HCT116 (cell line): ENCODE measurements around the gene CYP46A1. TPM values are rescaled to one million over a fixed set of nuclear protein-coding genes. Genes with fewer than 3 reads are reported as not detected.

Experiments used
- ATAC-seq: fragments of 200-7000 bp; cut with Tn5 transposase; 2 replicates; pipeline ENCODE4 v1.9.1; 2020; ENCODE audit warnings: mild to moderate bottlenecking, moderate library complexity
- BruUV-seq: library from RNA; stranded (reverse); fragments of 400-500 nt; replicated peaks from 2 replicates; lab custom pipeline; 2021; lab: Mats Ljungman, UMichigan
- CTCF ChIA-PET: fragments of 300-600 bp; sonication (Branson Sonifier 250); formaldehyde crosslinking; loops from one replicate; lab custom pipeline; 2021; ENCODE audit warnings: antibody characterized with exemption; lab: Charles Lee
- POLR2A ChIA-PET: fragments of 300-600, 350-600 bp; sonication (Branson Sonifier 250); formaldehyde crosslinking; loops from one replicate; lab custom pipeline; 2021; ENCODE audit warnings: antibody characterized with exemption; lab: Charles Lee
- RAD21 ChIA-PET, 2 experiments: fragments of 300-600 bp; sonication (Branson Sonifier 250); formaldehyde crosslinking; loops; one replicate each; lab custom pipeline; 2023; ENCODE audit warnings: low total read pairs in 2 of 2; ENCODE audit not compliant: uncharacterized antibody in 2 of 2, unreplicated experiment in 2 of 2, low non-redundant PET in 1 of 2; lab: Charles Lee
- DNase-seq: peaks from one replicate; pipeline ENCODE4 v3.0.0-alpha.2; 2010; ENCODE audit warnings: low read depth, low spot score
- H2AFZ ChIP-seq: fragments of 200-600 bp; shearing (Covaris generic), sonication (generic); 2 replicates; pipeline ENCODE4 v1.6.1; 2017; ENCODE audit warnings: low read depth, mixed run types, mixed read lengths, antibody characterized with exemption, low read length; ENCODE audit not compliant: poor library complexity, severe bottlenecking
- H3K27ac ChIP-seq: 2 replicates; pipeline ENCODE4 v1.5.1; 2012; ENCODE audit warnings: low read depth, low read length
- H3K27me3 ChIP-seq: fragments of 200-600 bp; sonication (generic); 2 replicates; pipeline ENCODE4 v1.6.1; 2016; ENCODE audit warnings: mixed run types, low read length, mixed read lengths; ENCODE audit not compliant: insufficient read depth
- H3K36me3 ChIP-seq, 2 experiments: fragments of 200-500 bp in 1 of 2; fragments of 200-600 bp in 1 of 2; sonication (Bioruptor generic) in 1 of 2; sonication (generic) in 1 of 2; 2 replicates each; pipeline versions ENCODE4 v1.5.1 to v1.6.1; 2014 to 2016; ENCODE audit warnings: low read length in 2 of 2, inconsistent platforms in 1 of 2, mixed read lengths in 1 of 2, mixed run types in 1 of 2; ENCODE audit not compliant: insufficient read depth in 2 of 2, control insufficient read depth in 1 of 2
- H3K4me1 ChIP-seq, 2 experiments: fragments of 200-600 bp in 1 of 2; sonication (generic) in 1 of 2; 2 replicates each; pipeline versions ENCODE4 v1.5.1 to v1.6.1; 2012 to 2017; ENCODE audit warnings: low read length in 2 of 2, inconsistent platforms in 1 of 2, mild to moderate bottlenecking in 1 of 2, mixed read lengths in 1 of 2, mixed run types in 1 of 2, moderate library complexity in 1 of 2; ENCODE audit not compliant: insufficient read depth in 2 of 2, control insufficient read depth in 1 of 2
- H3K4me2 ChIP-seq: fragments of 200-600 bp; sonication (generic); 2 replicates; pipeline ENCODE4 v1.6.1; 2017; ENCODE audit warnings: mixed run types, low read length, mixed read lengths
- H3K4me3 ChIP-seq, 2 experiments: fragments of 200-600 bp in 1 of 2; sonication (generic) in 1 of 2; replicated peaks in 1 of 2; 2 replicates each; pipeline ENCODE4 v1.5.1; 2011 to 2016; ENCODE audit warnings: low read length in 2 of 2, control low read depth in 1 of 2, low read depth in 1 of 2, mild to moderate bottlenecking in 1 of 2, mixed read lengths in 1 of 2, mixed run types in 1 of 2
- H3K79me2 ChIP-seq: fragments of 200-600 bp; sonication (generic); 2 replicates; pipeline ENCODE4 v1.6.1; 2017; ENCODE audit warnings: mild to moderate bottlenecking, mixed run types, low read length, moderate library complexity, mixed read lengths; ENCODE audit not compliant: insufficient read depth
- H3K9ac ChIP-seq: fragments of 200-600 bp; sonication (generic); 2 replicates; pipeline ENCODE4 v1.6.1; 2016; ENCODE audit warnings: low read length, mixed read lengths
- H3K9me2 ChIP-seq: fragments of 200-600 bp; sonication (generic), shearing (Covaris generic); 2 replicates; pipeline ENCODE4 v1.6.1; 2017; ENCODE audit warnings: mixed run types, mild to moderate bottlenecking, moderate library complexity; ENCODE audit not compliant: insufficient read depth
- H3K9me3 ChIP-seq, 2 experiments: fragments of 200-500 bp in 1 of 2; fragments of 200-600 bp in 1 of 2; sonication (Bioruptor generic) in 1 of 2; sonication (generic) in 1 of 2; 2 replicates each; pipeline ENCODE4 v1.6.1; 2014 to 2017; ENCODE audit warnings: low read length in 2 of 2, mixed read lengths in 2 of 2, inconsistent platforms in 1 of 2, low read depth in 1 of 2, mild to moderate bottlenecking in 1 of 2, mixed run types in 1 of 2, moderate library complexity in 1 of 2; ENCODE audit not compliant: control insufficient read depth in 1 of 2, insufficient read depth in 1 of 2
- H4K20me1 ChIP-seq: fragments of 200-600 bp; sonication (generic), shearing (Covaris generic); 2 replicates; pipeline ENCODE4 v1.6.1; 2017; ENCODE audit warnings: mixed run types, mild to moderate bottlenecking, moderate library complexity; ENCODE audit not compliant: insufficient read depth
- CBX3 ChIP-seq: IDR thresholded peaks from 2 replicates; pipeline ENCODE4 v1.6.1; 2012; ENCODE audit warnings: low read depth
- CEBPB ChIP-seq: IDR thresholded peaks from 2 replicates; pipeline ENCODE4 v1.6.1; 2012; ENCODE audit warnings: low read depth
- CTCF ChIP-seq, 3 experiments: fragments of 200-600 bp in 1 of 3; sonication (generic) in 1 of 3; IDR thresholded peaks in 2 of 3; conservative IDR thresholded peaks in 1 of 3; 2 replicates each; pipeline ENCODE4 v1.5.1; 2012 to 2017; ENCODE audit warnings: low read depth in 2 of 3, low read length in 2 of 3, antibody characterized with exemption in 1 of 3, borderline replicate concordance in 1 of 3, control low read depth in 1 of 3, mild to moderate bottlenecking in 1 of 3, mixed read lengths in 1 of 3, mixed run types in 1 of 3, moderate library complexity in 1 of 3; ENCODE audit not compliant: insufficient read depth in 1 of 3
- ELF1 ChIP-seq: IDR thresholded peaks from 2 replicates; pipeline ENCODE4 v1.6.1; 2012; ENCODE audit warnings: low read depth, borderline replicate concordance
- EZH2phosphoT487 ChIP-seq: fragments of 200-600 bp; IDR thresholded peaks from 2 replicates; pipeline ENCODE4 v1.6.1; 2018; ENCODE audit warnings: antibody characterized with exemption, borderline replicate concordance
- POLR2A ChIP-seq: IDR thresholded peaks from 2 replicates; pipeline ENCODE4 v1.7.0; 2011; ENCODE audit warnings: borderline replicate concordance; ENCODE audit not compliant: insufficient read depth, insufficient read length; ENCODE audit errors: extremely low read depth
- POLR2AphosphoS5 ChIP-seq: IDR thresholded peaks from 2 replicates; pipeline ENCODE4 v1.6.1; 2011; ENCODE audit warnings: mild to moderate bottlenecking, low read depth, low read length, moderate library complexity
- REST ChIP-seq: IDR thresholded peaks from 2 replicates; pipeline ENCODE4 v1.6.1; 2012; ENCODE audit warnings: low read depth
- SP1 ChIP-seq: IDR thresholded peaks from 2 replicates; pipeline ENCODE4 v1.6.1; 2012; ENCODE audit warnings: low read depth
- TCF7L2 ChIP-seq: IDR thresholded peaks from 2 replicates; pipeline ENCODE4 v1.7.0; 2011; ENCODE audit warnings: borderline replicate concordance, inconsistent platforms; ENCODE audit not compliant: insufficient read depth, insufficient read length; ENCODE audit errors: extremely low read depth
- intact Hi-C: fragments of 100-400 bp; cut with micrococcal nuclease; formaldehyde crosslinking; loops from 2 replicates; pipeline ENCODE4 v1.10.0; 2022
- total RNA-seq: library from RNA; stranded (reverse); gene quantifications from one replicate; pipeline ENCODE4 v1.2.1, GENCODE V29; 2021; ENCODE audit not compliant: unreplicated experiment
- TF ChIP-seq, protein P1 (sequence below): IDR thresholded peaks from 2 replicates; pipeline ENCODE4 v1.6.1; 2012
- TF ChIP-seq, protein P2 (sequence below): IDR thresholded peaks from 2 replicates; pipeline ENCODE4 v1.6.1; 2012

Gene CYP46A1
- total RNA-seq, 1 experiment from 2014 or later, result 0.76 TPM

DNA sequence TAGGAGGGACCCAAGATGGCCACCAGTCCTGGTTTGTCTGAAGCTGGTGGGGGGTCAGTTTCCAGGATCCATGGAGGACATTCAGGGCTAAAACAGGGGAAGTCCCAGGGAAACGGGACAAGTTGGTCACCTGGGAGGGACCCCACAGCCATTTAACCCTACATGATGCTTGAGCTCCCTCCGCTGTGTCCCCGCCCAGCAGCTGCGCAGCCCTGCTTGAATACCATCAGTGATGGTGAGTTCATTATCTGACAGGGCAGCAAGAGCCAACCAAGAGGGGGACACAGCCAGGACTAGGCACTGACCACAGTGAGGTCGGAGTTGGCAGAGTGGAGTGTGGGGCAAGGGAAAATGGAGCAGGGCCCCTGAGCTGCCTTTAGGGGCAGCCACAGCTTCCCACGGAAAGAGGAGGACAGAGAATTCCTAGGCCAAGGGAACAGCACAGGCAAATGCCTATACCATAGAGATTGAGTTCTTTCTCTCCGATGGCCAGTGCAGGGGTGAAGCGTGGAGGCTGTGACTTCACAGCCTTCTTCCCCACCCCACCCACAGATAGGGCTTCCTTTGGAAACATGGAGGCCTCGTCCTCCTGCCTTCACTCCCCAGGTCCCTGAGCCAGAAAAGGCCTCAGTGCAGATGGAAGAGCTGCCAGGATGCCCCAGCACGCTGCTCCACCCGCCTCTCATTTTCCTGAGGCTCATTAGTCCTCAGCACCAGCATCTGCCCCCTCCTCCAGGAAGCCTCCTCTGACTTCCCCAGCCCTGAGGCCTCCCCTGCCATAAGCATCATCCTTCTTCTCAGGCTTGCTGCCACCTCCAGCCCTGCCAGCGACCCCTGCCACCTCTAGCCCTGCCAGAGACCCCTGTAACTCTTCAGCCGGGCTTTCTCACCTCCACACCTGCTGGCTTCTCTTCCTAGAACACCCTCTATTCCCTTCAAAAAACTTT lies 51.4 kb downstream of the CYP46A1 start (continued):
- TF ChIP-seq, protein P1, sequence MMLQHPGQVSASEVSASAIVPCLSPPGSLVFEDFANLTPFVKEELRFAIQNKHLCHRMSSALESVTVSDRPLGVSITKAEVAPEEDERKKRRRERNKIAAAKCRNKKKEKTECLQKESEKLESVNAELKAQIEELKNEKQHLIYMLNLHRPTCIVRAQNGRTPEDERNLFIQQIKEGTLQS, result no peak
- TF ChIP-seq POLR2A (no peak), EZH2phosphoT487 (no peak), POLR2AphosphoS5 (no peak), CTCF (IDR thresholded peaks at IDR 0.05 in 2 of 3, conservative IDR thresholded peaks at IDR 0.05 in 1 of 3; ENCODE audit: borderline replicate concordance in 1 of 3, insufficient read depth in 1 of 3, low read depth in 2 of 3, low read length in 2 of 3) (no peak), CEBPB (no peak), SP1 (no peak)

- Histone ChIP-seq H3K27ac (no peak overlapping the region; the same call in 1 of the 2 replicates), H3K9ac (no peak overlapping the region), H3K9me2 (no peaks in the 10 kb centered on the region), H3K79me2 (no peaks in the 10 kb centered on the region), H3K4me1 (peaks cover 9 to 17% of the 10 kb centered on the region in 2 experiments; a peak in 3 of 4 replicates), H3K36me3 (no peaks in the 10 kb centered on the region), H3K27me3 (no peaks in the 10 kb centered on the region), H4K20me1 (no peaks in the 10 kb centered on the region), H3K4me3 (peak overlapping the region; percentile 33 to 55; a peak in 3 of 4 replicates), H3K9me3 (no peaks in the 10 kb centered on the region), H3K4me2 (peak overlapping the region; percentile 74), H2AFZ (peak overlapping the region; percentile 74)
- ChIA-PET POLR2A (no interaction called here), RAD21 (no interaction called here), CTCF (interaction anchor here (0.6 kb wide), 1 partner anchor 9 kb away, joined by 3 read pairs; no protein-coding TSS in a partner anchor)
- ATAC-seq (peak; percentile 40), DNase-seq (no peak)
- BruUV-seq, result no TSS peak
- intact Hi-C loops, result no loop called here
- no peak for TF ChIP-seq TCF7L2
- no peak for TF ChIP-seq REST
- no peak for TF ChIP-seq EZH2phosphoT487
- TF ChIP-seq, protein P2, sequence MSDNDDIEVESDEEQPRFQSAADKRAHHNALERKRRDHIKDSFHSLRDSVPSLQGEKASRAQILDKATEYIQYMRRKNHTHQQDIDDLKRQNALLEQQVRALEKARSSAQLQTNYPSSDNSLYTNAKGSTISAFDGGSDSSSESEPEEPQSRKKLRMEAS, result no peak
- no peak for TF ChIP-seq CTCF (IDR thresholded peaks at IDR 0.05 in 2 of 3, conservative IDR thresholded peaks at IDR 0.05 in 1 of 3; ENCODE audit: borderline replicate concordance in 1 of 3, insufficient read depth in 1 of 3, low read depth in 2 of 3, low read length in 2 of 3)
- TF ChIP-seq CBX3, result no peak
- TF ChIP-seq ELF1, result no peak
- TF ChIP-seq SP1, result no peak
- no peak for TF ChIP-seq POLR2AphosphoS5
These were observed 52.7 kb downstream of the CYP46A1 start for GRCh38 chr14:99736603-99737371.
